Epithelial cell of proximal tubule (primary cell): ENCODE results near the gene EPHA2. TPM values are rescaled to one million over a fixed set of nuclear protein-coding genes. Genes with fewer than 3 reads are reported as not detected.

ENCODE experiments used
- DNase-seq: peaks from one replicate; pipeline ENCODE4 v3.0.0-alpha.2; 2011; ENCODE audit warnings: low read depth
- H3K4me3 ChIP-seq: 2 replicates; pipeline ENCODE4 v1.5.1; 2011; ENCODE audit warnings: low read depth, mild to moderate bottlenecking, low read length
- CTCF ChIP-seq: conservative IDR thresholded peaks from 2 replicates; pipeline ENCODE4 v1.5.1; 2012; ENCODE audit warnings: low read depth, mild to moderate bottlenecking, low read length
- total RNA-seq: library from RNA; depleted of rRNA; stranded (reverse); fragments of >200 nt; gene quantifications from 2 replicates; pipeline ENCODE4 v1.2.3, GENCODE V29; 2015

EPHA2 gene
- total RNA-seq, 1 donor from 2014 or later: 112 TPM

DNA sequence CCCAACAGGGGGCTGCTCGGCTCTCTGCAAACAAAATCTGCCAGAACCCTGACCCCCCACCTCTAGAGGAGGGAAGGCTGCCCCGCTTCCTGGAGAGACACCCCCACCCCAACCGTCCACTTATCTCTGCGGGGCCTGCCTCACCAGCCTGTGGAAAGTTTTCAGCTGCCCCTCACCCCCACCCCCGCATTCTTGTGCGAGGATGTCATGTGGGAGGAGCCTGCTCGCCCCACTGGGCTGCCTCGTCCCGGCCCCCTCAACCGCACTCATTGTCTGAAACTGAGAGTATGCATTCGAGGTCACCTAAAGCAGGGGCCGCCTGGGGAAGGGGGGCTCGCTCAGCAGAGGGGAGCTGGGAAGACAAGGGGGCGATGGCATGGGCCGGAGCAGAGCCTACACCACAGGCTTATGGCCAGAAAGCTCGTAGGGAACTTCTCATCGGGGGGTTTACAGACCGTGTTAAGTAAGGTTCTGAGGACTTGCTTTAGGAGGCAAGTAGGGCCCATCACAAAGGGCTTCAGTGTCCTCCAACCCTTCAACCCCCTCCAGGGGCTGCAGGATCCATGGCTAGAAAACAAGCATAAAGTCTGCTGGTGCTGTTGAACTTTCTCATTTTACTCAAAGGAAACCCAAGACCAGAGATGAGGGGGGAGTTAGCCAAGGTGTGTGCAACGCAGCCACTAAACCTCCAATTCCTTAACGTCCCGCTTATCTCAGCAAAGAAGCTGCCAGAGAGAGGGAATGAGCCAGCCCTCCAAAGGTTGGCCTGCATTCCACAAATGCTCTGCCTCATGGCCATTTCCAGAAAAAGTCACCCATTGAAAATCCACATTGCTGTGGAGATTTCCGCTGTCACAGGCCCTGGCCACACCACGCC is 9.4 kb downstream of the EPHA2 start:
- no peak for DNase-seq
- H3K4me3 ChIP-seq: peak overlapping the region; percentile 43
- TF ChIP-seq CTCF: no peak

- no peak for DNase-seq
- peak; percentile 1 for TF ChIP-seq CTCF
- peak overlapping the region; percentile 43 for H3K4me3 ChIP-seq
These were observed 10.1 kb downstream of the EPHA2 start for GRCh38 chr1:16145662-16146278.

- no peak for DNase-seq
- no peak for TF ChIP-seq CTCF
- peak overlapping the region; percentile 43 for H3K4me3 ChIP-seq
These were observed 10.7 kb downstream of the EPHA2 start for GRCh38 chr1:16145030-16145661.

GRCh38 chr1:16144325-16145029 is 11.4 kb downstream of the EPHA2 start:
- TF ChIP-seq CTCF: no peak
- no peak for DNase-seq
- peak overlapping the region; percentile 43 for H3K4me3 ChIP-seq

DNA sequence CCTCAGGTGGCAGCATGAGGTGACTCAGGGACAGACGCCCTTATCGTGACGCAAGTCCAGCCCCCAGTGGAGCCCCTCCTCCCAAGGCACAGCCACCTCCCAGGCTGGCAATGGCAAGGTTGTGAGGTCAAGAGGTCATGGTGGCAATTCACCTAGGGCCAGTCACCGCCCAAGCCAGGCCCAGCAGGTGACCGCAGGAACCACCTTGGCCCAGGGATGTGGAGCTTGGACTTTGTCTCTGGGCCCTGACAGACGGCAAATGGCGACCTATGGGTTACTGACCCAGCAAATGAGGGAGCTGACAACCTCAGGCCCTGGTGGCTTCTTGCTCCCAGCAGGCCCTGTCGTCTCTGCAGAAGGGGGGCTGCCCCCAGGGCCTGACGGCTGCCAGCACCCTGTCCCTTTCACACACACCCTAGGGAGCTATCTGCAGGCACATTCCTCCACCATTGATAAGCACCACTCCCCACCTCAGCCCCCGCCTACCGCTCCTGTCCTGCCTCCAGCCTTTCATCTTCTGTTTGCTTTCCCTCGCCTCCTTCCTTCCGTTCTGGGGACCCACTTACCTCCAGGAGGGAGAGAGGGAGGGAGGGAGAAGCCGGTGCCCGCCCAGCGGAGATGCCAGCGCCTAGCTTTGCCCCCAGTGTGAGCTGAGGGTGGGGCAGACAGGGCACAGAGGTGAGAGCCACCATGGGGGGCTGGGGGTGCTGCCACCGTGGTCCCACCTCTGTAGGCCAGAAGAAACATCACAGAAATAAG is 12.1 kb downstream of the EPHA2 start:
- no peak for TF ChIP-seq CTCF
- H3K4me3 ChIP-seq: no peak overlapping the region
- DNase-seq: no peak

DNA sequence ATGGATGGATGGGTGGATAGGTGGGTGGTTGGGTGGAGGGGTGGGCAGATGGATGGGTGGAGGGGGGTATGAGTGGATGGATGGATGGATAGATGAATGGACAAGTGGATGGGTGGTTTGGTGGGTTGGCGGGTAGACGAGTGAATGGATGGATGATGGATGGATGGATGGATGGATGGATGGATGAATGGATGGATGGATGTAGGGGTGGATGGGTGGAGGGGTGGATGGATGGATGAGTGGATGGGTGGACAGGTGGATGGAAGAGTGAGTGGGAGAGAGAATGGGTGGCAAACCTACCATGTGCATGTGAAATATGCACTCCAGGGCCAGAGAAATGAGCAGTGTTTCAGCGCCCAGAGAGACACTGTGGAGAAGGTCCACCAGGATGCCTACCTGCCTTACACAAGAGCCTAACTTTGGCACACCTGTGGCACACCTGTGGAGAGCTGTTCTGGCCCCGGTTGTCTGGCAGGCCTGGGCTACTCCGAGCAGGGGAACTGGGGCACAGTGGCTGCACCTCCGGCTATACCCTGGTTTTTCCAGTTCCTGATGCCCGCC is 12.8 kb downstream of the EPHA2 start:
- DNase-seq: no peak
- TF ChIP-seq CTCF: no peak
- no peak overlapping the region for H3K4me3 ChIP-seq
